GM21367 (cell line): Measurements from ENCODE around the gene STXBP1.
A peak's percentile ranks its signal among the peaks of the same experiment; 100 is the strongest.

Experiments used
- ATAC-seq: cut with Tn5 transposase; IDR thresholded peaks from one replicate; pipeline ENCODE4 v1.9.1; 2021; ENCODE audit not compliant: unreplicated experiment

STXBP1 gene

DNA sequence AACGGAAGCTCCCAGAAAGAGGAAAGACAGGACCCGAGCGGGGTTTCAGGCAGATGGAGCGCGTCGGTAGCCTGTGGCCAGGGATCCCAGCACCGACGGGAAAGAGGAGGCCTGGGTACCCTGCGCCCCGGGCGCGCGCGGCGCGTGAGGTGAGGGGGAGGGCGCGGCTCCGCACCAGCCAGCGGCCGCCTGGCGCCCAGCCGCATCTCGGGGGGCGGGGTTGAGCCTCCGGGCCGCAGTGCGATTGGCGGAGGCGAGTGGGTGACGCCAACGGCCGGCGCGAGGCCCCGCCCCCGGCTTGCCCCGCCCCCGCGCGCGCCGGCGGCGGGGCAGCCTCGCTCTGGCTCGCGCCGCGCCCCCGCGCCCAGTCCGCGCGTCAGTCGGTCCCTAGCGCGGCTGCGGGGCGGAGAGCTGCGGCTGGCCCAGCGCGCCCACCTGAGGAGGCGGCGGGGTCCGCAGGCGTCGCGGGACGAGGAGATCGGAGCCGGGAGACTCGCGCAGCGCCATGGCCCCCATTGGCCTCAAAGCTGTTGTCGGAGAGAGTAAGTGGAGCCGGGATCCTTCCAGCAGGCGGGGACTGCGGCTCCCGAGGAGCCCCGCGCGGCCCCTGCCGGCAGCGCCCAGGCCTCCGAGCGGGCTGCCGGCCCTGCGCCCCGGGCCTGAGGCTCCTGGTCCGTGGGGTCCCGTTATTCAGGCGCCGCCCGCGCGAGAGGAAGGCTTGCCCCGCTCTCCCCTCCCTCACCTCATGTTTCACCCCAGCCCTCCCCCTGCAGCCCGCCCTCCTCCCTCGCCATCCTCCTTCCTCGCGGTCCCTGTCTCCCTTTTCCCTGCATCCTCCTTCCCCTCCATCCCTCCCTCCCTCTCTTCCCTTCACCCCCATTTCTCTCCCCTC lies at the start of gene STXBP1:
Gene STXBP1 (plus strand): TSS at position 379 of the 892 bp plus-strand sequence. CDS start 127 bp downstream, at position 506.
- ATAC-seq: peak; percentile 83

DNA sequence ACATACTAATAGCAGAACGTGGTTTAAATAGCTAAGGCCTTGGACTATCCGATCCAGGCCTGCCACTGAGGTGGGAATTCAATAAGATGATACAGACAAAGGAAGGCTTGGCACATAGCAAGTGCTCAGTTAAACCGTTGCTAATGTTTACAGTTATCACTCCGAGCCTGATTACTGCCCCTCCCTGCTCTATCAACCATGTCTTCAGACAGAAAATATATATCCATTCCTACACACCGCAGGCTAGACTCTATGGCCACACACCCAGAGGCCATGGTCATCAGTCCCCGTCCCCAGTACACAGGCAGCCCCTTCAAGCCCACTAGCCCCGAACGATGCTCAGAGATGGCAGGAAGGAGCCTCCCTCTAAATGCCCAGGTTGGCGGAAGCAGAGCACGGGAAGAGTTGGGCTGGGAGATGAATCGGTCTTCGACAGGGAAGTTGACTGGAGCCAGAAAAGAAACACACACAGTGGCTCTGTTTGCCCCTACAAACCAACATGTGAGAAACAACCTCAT lies 49.7 kb upstream of the STXBP1 start:
- ATAC-seq: no peak

DNA sequence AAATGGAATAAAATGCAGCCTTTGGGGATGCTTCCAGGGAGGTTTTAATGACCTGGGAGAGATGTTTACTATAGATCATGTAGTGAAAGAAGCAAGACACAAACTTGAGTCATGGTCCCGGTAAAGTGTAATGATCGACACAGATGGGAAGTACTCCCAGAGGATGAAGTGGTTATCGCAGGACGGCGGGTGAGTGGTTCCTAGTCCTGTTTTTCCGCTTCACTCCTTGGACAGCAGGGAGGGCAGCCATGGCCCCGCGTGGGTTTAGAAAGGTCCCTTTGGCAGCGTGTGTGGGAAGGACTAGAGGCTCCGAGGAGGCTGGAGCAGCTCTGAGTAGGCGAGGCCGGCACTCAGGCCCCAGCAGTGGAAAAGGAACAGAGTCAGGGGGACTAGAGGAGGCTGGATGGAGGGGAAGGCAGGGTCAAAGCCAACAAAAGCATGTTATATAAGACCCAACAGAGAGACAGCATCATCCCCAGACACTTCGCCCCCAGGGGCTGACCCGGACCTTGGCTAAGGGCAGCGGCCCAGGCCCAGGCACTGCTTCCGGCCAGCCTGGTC lies 49.2 kb upstream of the STXBP1 start:
- ATAC-seq: no peak

DNA sequence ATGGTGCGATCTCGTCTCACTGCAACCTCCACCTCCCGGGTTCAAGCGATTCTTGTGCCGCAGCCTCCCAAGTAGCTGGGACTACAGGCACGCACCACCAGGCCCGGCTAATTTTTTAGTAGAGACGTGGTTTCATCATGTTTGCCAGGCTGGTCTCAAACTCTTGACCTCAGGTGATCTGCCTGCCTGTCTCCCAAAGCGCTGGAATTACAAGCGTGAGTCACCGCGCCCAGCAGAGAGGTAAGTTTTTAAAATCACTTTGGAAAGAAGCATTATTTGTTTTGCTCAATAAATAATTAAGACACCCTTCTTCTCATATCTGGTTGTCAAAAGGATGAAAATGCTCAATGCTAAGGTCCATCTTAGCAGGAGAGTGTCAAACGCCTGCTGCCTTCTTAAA lies 48.5 kb upstream of the STXBP1 start:
- no peak for ATAC-seq

DNA sequence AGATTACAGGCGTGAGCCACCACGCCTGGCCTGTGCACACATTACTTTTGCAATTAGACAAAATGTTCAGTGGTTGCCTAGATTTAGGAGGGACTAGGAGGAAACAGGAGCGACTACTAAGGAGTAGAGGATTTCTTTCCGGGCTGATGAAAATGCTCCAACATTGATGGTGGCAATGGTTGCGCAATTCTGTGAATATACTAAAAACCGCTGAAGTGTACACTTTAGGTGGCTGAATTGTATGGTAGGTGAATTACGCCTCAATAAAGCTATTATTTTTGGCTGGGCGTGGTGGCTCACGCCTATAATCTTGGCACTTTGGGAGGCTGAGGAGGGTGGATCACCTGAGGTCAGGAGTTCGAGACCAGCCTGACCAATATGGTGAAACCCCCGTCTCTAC lies 46.8 kb upstream of the STXBP1 start:
- ATAC-seq: no peak

DNA sequence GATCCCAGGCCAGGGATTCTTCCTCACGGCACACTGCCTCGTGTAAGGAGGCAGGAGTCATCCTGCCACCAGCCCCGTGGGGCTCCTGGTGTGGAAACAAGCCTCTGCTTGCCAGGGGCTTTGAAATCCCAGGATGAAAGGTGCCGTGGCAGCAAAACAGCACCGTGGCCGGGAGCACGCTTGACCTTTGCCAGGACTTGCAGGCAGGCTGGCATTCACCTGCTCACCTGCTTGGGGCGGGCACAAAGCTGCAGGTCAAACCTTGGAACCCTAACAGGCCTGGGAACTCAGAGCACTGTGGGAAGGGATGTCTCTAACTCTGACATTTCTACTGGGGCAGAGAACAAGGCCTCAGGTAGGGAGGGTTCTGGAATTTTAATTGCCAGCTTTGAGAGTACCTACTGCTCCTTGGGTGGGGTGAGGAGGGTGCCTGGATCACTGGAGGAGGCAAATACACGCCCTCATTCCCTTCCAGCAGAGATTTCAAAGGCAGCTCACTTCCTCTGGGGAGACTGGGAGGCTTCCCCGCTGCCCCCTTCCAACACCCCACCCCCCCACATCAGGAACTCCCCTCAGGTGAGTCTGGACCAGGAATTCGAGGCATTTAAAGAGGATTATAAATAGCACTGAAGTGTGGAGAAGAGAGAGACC lies 45.6 kb upstream of the STXBP1 start:
- ATAC-seq: no peak

DNA sequence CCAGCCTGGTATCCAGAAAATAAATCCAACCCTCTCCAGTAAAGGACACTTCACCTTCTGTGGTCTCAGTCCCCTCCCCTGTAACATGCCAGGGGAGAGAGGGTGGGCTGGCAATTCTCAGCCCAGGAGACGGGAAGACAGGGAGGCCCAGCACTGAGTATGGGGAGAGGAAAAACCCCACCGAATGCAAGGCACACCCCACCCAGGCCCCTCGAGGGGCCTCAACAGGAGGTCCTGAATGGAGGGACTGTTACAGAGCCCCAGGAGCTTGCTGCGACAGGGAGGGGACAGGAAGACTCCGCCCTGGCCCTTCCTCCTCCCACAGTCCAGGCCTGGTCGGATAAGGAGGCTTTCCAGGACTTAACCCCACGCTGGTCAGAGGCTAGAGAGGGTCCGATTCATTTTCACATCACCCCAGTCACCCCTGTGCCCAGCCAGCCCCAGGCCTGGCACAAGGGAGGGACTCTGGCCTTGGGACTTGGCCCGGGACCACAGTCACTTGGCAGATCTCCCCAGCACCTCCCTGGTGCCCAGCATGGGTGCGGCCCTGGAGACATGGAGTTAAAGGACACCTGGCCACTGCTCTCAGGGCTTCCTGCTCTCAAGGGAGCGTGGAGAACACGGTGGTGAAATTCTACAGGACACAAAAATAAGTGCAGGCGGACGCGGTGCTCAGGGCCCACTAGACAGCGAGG lies 44.9 kb upstream of the STXBP1 start:
- ATAC-seq: no peak

DNA sequence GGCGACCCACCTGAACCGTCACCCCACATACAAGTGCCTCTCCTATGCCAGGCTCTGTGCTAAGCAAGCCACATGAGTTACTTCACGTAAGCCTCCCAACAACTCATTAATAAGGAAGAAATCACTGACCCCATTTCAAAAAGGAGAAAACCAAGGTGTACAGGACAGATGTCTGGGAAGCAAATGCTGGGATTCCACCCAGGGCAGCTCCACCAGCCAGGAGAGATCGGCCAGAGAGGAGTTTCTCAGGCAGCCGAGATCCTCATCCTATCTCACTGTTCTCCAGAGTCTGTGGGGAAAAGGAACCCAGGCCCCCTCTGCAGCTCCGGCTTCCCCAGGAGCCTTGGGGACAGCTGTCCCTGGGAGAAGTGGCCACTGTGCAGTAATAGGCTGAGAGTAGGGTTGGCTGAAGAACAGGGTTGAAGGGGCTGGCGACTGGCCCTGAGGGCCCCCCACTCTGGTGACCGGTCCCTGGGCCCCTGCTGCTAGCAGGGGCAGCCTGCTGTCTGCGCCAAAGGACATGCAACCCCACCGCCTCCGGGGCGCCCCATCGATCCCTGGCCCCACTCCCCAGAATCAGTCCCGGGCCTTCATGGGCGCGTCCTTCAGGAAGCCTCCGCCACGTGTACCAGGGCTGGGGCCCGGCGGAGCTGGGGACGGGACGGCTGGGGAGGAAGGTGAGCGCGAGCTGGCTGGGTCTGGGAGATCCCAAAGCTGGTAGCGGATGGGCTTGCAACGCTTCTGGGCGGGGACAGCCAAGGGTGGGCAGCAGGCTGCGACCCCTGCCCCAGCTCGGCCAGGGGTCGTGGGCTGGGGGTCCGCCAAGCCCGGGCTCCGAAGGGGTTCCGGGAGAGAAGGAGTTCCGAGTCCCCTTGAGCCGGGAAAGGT lies 44.1 kb upstream of the STXBP1 start:
- ATAC-seq: no peak

DNA sequence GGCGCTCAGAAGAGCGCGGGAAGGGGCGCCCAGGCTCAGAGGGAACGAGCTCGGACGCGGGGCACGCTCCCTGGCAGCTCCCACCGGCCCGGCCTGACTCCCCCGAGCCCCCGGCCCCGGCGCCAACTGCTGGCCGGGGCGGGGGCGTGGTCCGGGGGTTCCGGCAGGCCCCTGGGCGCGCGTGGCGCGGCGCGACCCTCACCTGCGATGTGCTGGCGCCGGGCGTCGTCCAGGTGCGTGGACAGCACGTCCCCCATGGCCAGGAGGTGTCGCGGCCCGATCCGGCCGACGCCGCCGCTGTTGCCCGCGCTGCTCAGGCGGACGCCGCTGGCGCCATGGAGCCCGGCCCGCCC lies 43.5 kb upstream of the STXBP1 start:
- no peak for ATAC-seq

DNA sequence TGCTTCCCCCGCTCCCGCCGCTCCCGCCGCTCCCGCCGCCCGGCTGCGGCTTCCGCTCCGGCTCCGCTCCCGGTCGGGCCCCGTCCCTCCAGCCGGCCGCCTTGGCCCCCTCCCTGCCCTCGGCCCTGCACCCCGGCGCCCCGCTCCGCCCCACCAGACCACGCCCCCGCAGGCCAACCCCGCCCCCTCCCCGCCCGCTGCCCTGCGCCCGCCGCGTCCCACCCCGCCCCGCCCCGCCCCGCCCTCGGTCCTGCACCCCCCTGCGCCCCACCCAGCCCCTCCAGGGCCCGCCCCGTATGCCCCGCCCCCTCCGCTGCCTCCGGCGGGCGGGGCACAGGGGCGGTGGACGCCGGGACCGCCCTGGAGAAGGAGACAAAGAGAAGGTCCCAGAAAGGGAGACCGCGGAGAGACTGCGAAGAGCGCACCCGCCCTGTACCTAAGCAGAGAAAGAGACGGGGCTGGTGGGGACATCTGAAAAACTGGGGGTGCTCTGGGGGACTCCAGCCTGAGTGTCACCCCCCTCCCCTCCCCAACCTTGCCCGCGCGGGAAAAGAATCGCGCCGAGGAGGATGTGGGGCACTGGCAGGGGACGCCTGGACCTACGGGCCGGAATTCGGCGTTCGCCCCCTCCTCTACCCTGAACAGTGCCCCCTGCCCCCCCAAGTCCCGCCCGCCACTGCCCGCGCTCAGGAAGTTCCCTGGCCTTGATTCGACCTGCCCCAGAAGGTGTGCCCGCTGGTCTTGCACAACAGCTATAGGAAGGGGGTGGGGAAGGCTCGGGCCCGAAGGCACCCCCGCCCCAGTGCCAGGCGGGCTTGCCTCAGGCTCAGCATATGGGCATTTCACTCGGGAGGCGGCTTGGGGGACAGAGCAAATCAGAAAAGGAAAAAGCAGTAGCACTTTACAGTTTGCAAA lies 42.8 kb upstream of the STXBP1 start:
- no peak for ATAC-seq

DNA sequence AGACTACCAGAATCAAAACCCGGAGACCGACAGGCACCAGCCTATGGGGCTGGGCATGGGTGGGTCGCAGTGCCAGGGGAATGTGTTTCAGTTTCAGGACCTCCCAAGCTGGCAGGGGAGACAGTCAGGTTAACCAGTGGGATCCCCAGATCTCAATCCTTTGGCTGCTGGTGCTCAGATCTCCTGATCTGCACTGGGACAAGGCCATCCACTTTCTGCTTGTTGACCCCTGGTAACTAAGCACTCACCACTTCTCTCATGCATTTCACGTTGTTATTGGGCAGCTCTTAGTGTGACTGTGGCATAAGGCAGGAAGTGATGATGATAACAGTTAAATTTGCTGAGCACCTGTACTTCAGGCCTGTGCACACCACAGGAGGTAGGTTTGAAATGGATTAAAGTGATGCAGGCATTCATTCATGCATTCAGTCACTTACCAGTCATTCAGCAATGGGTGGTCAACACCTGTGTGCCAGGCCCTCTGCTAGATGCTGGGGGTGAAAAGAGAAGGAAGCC lies 42.1 kb upstream of the STXBP1 start:
- no peak for ATAC-seq

DNA sequence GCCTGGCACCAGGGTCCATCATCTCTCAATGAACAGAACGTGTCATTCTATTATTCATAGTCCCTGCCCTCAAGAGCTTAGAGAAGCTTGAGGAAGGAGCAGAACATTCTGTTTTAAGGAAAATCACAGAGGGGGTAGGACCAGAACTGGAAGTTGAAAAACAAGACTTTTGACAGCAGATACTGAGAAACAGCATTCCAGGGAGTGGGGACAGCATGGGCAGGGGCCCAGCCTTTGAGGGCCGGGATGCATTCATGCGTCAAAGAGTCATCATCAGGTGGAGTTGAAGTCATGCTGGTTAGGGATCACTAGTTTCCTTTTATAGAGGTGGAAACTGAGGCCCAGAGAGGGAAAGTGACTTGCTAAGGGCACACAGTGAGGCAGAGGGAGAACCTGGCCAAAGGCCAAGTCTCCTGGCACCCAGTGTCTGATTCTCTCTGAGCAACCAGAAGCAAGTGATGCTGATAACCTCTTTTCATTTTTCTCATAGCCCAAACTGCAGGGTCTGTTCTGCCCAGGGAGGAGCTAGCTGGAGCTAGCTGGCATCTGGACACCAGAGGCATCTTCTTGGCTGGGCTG lies 41.5 kb upstream of the STXBP1 start:
- ATAC-seq: no peak

DNA sequence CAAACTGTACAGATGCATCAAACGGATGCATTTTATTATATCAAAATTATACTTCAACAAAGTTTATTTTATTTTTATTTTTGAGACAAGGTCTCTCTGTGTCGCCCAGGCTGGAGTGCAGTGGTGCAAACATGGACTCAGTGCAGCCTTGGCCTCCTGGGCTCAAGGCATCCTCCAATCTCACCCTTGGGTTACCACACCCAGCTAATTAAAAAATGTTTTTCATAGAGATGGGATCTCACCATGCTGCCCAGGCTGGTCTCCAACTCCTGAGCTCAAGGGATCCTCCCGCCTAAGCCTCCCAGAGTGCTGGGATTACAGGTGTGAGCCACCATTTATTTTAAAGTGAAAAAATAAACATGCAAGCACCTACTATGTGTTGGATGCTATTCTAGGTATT lies 40.1 kb upstream of the STXBP1 start:
- ATAC-seq: no peak

DNA sequence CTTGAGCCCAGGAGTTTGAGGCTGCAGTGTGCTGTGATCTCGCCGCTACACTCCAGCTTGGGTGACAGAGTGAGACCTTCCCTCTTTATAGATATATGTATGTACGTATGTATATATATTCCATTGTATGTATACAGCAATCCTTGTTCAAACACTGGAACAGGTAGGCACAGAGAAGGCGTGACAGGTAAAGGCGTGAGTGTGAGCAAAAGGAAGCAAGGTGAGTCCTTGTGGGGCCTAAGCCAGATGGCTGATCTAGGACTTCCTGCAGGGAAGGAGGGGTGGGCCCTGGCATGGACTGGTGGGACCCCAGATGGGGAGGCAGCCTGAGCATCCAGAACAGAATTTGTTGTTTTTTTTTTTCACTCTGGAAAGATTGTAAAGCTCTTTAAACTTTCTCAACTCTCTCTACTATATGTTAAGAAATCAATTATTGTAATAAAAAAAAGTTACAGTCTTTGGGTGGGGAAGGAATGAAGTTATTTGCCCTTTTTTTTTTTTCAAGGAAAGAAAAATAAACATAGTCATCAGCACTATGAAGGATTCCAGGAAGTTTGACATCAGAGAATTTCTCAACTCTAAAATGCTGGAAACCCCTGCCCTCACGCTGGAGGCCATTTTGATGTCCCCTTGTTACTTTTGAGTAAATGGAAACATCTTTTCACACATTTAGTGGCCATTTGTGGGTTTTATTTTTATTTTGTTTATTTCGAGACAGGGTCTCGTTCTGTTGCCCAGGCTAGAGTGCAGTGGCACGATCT lies 38.9 kb upstream of the STXBP1 start:
- no peak for ATAC-seq

DNA sequence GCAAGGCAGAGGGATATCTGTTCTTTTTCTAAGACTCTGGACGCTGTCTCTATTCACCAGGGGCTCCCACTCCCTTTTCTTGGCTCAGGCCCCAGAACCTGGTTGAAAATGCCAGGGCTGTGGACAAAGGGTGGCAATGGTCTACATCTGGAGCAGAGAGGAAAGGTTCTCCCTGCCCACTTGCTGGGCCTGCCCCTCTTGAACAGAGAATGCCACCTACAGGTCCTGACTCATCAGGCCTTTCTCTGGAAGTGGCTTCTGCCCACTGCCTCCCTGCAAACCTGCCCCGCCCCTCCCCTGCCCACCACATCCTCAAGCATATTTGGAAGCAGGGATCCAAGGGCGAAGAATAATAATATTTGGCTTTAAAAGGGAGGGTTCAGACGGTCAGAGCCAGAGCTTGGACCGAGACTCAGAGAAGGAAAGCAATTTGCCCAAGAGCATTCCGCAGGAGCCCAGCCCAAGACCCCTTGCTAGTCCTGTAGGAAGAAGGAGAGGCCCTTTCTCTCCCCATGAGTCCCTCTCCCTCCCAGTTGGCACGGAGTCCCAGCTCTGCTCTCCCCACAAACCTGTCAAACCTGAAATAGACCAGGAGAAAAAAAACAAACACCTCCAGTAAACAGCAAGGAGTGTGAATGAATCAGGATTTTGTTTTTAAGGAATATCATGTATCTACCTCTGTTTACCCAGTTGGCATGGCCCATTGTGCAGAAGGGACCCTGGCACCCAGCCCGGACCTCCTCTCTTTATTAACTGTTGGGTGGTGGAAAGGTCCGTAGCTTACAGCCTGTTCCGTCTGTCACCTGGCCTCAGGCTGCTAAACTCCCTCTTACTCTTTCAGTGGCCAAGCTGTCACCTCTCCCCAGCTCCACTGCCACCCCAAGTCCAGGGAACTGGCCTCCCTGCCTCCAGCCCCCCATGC lies 37.7 kb upstream of the STXBP1 start:
- no peak for ATAC-seq

DNA sequence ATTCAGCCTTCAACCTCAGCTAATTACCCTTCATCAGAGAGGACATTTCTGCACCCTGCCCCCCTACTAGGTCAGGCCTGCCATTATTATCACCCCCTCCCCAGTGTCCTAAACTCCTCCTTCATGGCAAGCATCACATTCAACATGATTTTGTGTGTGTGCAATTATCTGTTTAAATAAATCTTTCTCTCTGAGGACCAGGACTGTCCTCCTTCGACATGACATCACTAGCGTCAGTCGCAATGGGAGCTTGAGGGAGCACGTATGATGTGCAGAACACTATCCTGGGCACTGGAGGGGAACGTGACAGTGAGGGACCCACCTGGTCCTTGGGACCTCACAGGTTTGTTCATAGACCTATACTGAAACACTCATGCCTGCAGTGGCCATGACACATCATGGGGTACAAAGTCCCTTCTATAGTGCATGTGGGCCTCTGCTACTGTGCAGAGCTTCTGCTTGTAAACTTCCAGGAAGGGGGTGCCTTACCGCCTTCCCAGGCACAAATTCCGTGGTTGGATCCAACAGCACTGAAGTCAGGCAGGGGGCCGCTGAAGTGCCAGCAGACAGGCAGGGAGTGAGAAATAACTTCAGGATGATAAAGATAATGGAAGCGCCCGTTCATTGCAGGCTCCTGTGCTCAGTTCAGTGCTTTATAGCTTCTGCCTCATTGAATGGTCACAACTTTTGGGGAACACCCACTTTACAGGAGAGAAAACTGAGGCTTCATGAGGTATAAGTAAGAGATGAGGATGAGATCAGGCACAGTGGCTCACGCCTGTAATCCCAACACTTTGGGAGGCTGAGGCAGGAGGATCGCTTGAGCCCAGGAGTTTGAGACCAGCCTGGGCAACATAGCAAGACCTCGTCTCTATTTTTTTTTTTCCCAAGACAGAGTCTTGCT lies 36.0 kb upstream of the STXBP1 start:
- no peak for ATAC-seq
